H1 (cell line): ENCODE data around the gene SRM. TPM values are rescaled to one million over a fixed set of nuclear protein-coding genes. Genes with fewer than 3 reads are reported as not detected.

Experiments used
- CTCF ChIA-PET: fragments of 300-600 bp; sonication (Branson Sonifier 250); formaldehyde crosslinking; loops from one replicate; lab custom pipeline; 2021; ENCODE audit not compliant: partially characterized antibody; lab: Charles Lee
- POLR2A ChIA-PET: fragments of 300-600 bp; sonication (Branson Sonifier 250); formaldehyde crosslinking; loops from one replicate; lab custom pipeline; 2021; ENCODE audit warnings: inconsistent platforms; ENCODE audit not compliant: partially characterized antibody; lab: Charles Lee
- DNase-seq, 2 experiments: peaks; one replicate each; pipeline versions ENCODE4 v3.0.0 to v3.0.0-alpha.2; 2010 to 2022; ENCODE audit warnings: low spot score in 2 of 2, low read depth in 1 of 2, mixed read lengths in 1 of 2
- FAIRE-seq: peaks from 2 replicates; lab custom pipeline; 2011; peaks lifted over from hg19 to GRCh38; lab: Jason Lieb, UNC
- H2AFZ ChIP-seq: 2 replicates; pipeline ENCODE4 v1.8.1; 2012; ENCODE audit warnings: low read length, inconsistent platforms
- H2AK5ac ChIP-seq: 2 replicates; pipeline ENCODE4 v1.6.1; 2013; ENCODE audit warnings: low read depth, low read length
- H2BK120ac ChIP-seq: replicated peaks from 2 replicates; pipeline ENCODE3; 2013; ENCODE audit warnings: low read depth, low read length, inconsistent platforms
- H2BK12ac ChIP-seq: 2 replicates; pipeline ENCODE4 v1.6.1; 2013; ENCODE audit warnings: low read depth, low read length
- H2BK15ac ChIP-seq: 2 replicates; pipeline ENCODE4 v1.6.1; 2013; ENCODE audit warnings: low read length
- H2BK20ac ChIP-seq: 2 replicates; pipeline ENCODE4 v1.6.1; 2013; ENCODE audit warnings: low read length
- H2BK5ac ChIP-seq: 2 replicates; pipeline ENCODE4 v1.6.1; 2013; ENCODE audit warnings: low read depth, low read length
- H3K14ac ChIP-seq: 2 replicates; pipeline ENCODE4 v1.6.1; 2013; ENCODE audit warnings: inconsistent platforms; ENCODE audit not compliant: insufficient read length
- H3K18ac ChIP-seq: 2 replicates; pipeline ENCODE4 v1.6.1; 2013; ENCODE audit warnings: low read length; ENCODE audit errors: extremely low read depth
- H3K23ac ChIP-seq: 2 replicates; pipeline ENCODE4 v1.6.1; 2013; ENCODE audit warnings: inconsistent platforms; ENCODE audit not compliant: insufficient read length
- H3K23me2 ChIP-seq: 2 replicates; pipeline ENCODE4 v1.6.1; 2013; ENCODE audit warnings: low read depth, low read length
- H3K27ac ChIP-seq: 2 replicates; pipeline ENCODE4 v1.6.1; 2011; ENCODE audit warnings: low read depth, low read length, inconsistent platforms
- H3K27me3 ChIP-seq, 4 experiments: replicated peaks in 1 of 4; 1 replicate in 1 of 4; 2 replicates in 3 of 4; pipeline versions ENCODE4 v1.6.1 to v1.8.1; 2011 to 2013; ENCODE audit warnings: low read length in 3 of 4, mild to moderate bottlenecking in 3 of 4, inconsistent platforms in 2 of 4, mixed read lengths in 2 of 4, moderate library complexity in 1 of 4; ENCODE audit not compliant: control insufficient read depth in 3 of 4, insufficient read depth in 3 of 4; ENCODE audit errors: extremely low read depth in 1 of 4
- H3K36me3 ChIP-seq, 4 experiments: 2 replicates each; pipeline versions ENCODE4 v1.6.1 to v1.8.1; 2011 to 2013; ENCODE audit warnings: mild to moderate bottlenecking in 4 of 4, low read length in 3 of 4, moderate library complexity in 2 of 4, control low read depth in 1 of 4, inconsistent platforms in 1 of 4; ENCODE audit not compliant: insufficient read depth in 4 of 4, control insufficient read depth in 2 of 4
- H3K4ac ChIP-seq: replicated peaks from 2 replicates; pipeline ENCODE3; 2013; ENCODE audit warnings: low read length, low read depth, mixed read lengths, inconsistent platforms; ENCODE audit not compliant: insufficient read length
- H3K4me1 ChIP-seq, 4 experiments: replicated peaks in 1 of 4; 1 replicate in 1 of 4; 2 replicates in 3 of 4; pipeline versions ENCODE4 v1.6.1 to v1.8.1; 2011 to 2013; ENCODE audit warnings: low read length in 3 of 4, inconsistent platforms in 2 of 4, mixed read lengths in 1 of 4; ENCODE audit not compliant: insufficient read depth in 4 of 4, control insufficient read depth in 3 of 4
- H3K4me2 ChIP-seq, 2 experiments: 2 replicates each; pipeline versions ENCODE4 v1.6.1 to v1.8.1; 2011 to 2013; ENCODE audit warnings: low read depth in 2 of 2, low read length in 2 of 2, control low read depth in 1 of 2, inconsistent platforms in 1 of 2, mild to moderate bottlenecking in 1 of 2; ENCODE audit not compliant: insufficient read depth in 1 of 2
- H3K4me3 ChIP-seq, 4 experiments: fragments of 200-600, 300-600 bp in 1 of 4; sonication (generic), shearing (Covaris generic), sonication (Bioruptor Twin) in 1 of 4; 2 replicates each; pipeline versions ENCODE4 v1.5.1 to v1.8.1; 2011 to 2016; ENCODE audit warnings: low read length in 4 of 4, low read depth in 3 of 4, control low read depth in 2 of 4, inconsistent platforms in 2 of 4, mild to moderate bottlenecking in 2 of 4, mixed read lengths in 1 of 4, moderate library complexity in 1 of 4; ENCODE audit not compliant: insufficient read depth in 2 of 4; ENCODE audit errors: extremely low read depth in 1 of 4
- H3K56ac ChIP-seq: replicated peaks from 2 replicates; pipeline ENCODE3; 2013; ENCODE audit warnings: low read depth, mild to moderate bottlenecking, mixed read lengths, low read length, inconsistent platforms; ENCODE audit not compliant: insufficient read length
- H3K79me1 ChIP-seq: 2 replicates; pipeline ENCODE4 v1.6.1; 2013; ENCODE audit warnings: low read depth, low read length, control low read depth
- H3K79me2 ChIP-seq, 2 experiments: 2 replicates each; pipeline versions ENCODE4 v1.6.1 to v1.8.1; 2012 to 2013; ENCODE audit warnings: low read length in 2 of 2, mild to moderate bottlenecking in 2 of 2, inconsistent platforms in 1 of 2; ENCODE audit not compliant: insufficient read depth in 2 of 2, control insufficient read depth in 1 of 2
- H3K9ac ChIP-seq, 4 experiments: replicated peaks in 1 of 4; 1 replicate in 1 of 4; 2 replicates in 3 of 4; pipeline versions ENCODE4 v1.6.1 to v1.8.1; 2011 to 2013; ENCODE audit warnings: low read depth in 3 of 4, low read length in 3 of 4, control low read depth in 2 of 4, mild to moderate bottlenecking in 2 of 4, moderate library complexity in 2 of 4, inconsistent platforms in 1 of 4; ENCODE audit errors: extremely low read depth in 1 of 4
- H3K9me3 ChIP-seq, 2 experiments: 2 replicates each; pipeline versions ENCODE4 v1.6.1 to v1.8.1; 2012 to 2013; ENCODE audit warnings: mild to moderate bottlenecking in 2 of 2, moderate library complexity in 2 of 2, control low read depth in 1 of 2, inconsistent platforms in 1 of 2, low read depth in 1 of 2, low read length in 1 of 2, mixed read lengths in 1 of 2; ENCODE audit not compliant: insufficient read depth in 2 of 2
- H4K20me1 ChIP-seq, 2 experiments: replicated peaks in 1 of 2; 2 replicates each; pipeline versions ENCODE3 to v1.8.1; 2011 to 2013; ENCODE audit warnings: inconsistent platforms in 2 of 2, low read length in 2 of 2, mild to moderate bottlenecking in 1 of 2; ENCODE audit not compliant: insufficient read depth in 2 of 2, control insufficient read depth in 1 of 2
- H4K5ac ChIP-seq: 2 replicates; pipeline ENCODE4 v1.6.1; 2013; ENCODE audit warnings: low read length, low read depth, mixed read lengths, inconsistent platforms; ENCODE audit not compliant: insufficient read length
- H4K8ac ChIP-seq: 2 replicates; pipeline ENCODE4 v1.8.0; 2013; ENCODE audit warnings: mild to moderate bottlenecking, moderate library complexity, low read length, inconsistent platforms; ENCODE audit not compliant: insufficient read depth; ENCODE audit errors: extremely low read depth
- H4K91ac ChIP-seq: replicated peaks from 2 replicates; pipeline ENCODE3; 2013; ENCODE audit warnings: low read length, mixed read lengths, inconsistent platforms; ENCODE audit not compliant: insufficient read length
- BACH1 ChIP-seq: IDR thresholded peaks from 2 replicates; pipeline ENCODE4 v1.6.1; 2012; ENCODE audit warnings: low read length, improper control_type of control experiment
- POLR2AphosphoS5 ChIP-seq: IDR thresholded peaks from 2 replicates; pipeline ENCODE4 v1.6.1; 2011; ENCODE audit warnings: low read depth, low read length
- SIN3A ChIP-seq, 2 experiments: IDR thresholded peaks in 1 of 2; conservative IDR thresholded peaks in 1 of 2; 2 replicates each; pipeline ENCODE4 v1.6.1; 2011 to 2012; ENCODE audit warnings: low read length in 2 of 2, improper control_type of control experiment in 1 of 2, low read depth in 1 of 2, mild to moderate bottlenecking in 1 of 2
- ZNF274 ChIP-seq: IDR thresholded peaks from 2 replicates; pipeline ENCODE4 v1.7.0; 2012; ENCODE audit warnings: low read length, borderline replicate concordance; ENCODE audit errors: extremely low read depth
- WGBS, 2 experiments: shearing (Covaris generic) in 1 of 2; methylation state at CpG; one replicate each; pipeline versions ENCODE4 v1.1.6 to v1.1.7; 2013 to 2015; ENCODE audit warnings: low lambda C conversion rate in 2 of 2, mixed read lengths in 2 of 2, inconsistent platforms in 1 of 2, low coverage in 1 of 2, missing lambda C conversion rate in 1 of 2; ENCODE audit not compliant: insufficient replicate concordance in 2 of 2, insufficient coverage in 1 of 2, insufficient read length in 1 of 2; ENCODE audit errors: extremely low coverage in 1 of 2, missing lambda C conversion rate in 1 of 2; 5-methylcytosine and 5-hydroxymethylcytosine counted together
- polyA plus RNA-seq, 7 experiments: library from polyadenylated mRNA; depleted of rRNA in 3 of 7; stranded (reverse) in 5 of 7; unstranded in 2 of 7; fragments of >200 nt in 5 of 7; fragments of 200-250 nt in 2 of 7; gene quantifications; 1 replicate in 5 of 7; 2 replicates in 1 of 7; 4 replicates in 1 of 7; pipeline versions ENCODE4 v1.2.1 to v1.2.3, GENCODE V29; 2011 to 2013; ENCODE audit warnings: missing spikeins in 2 of 7, mixed read lengths in 2 of 7
- total RNA-seq: library from RNA; stranded (reverse); fragmentation: NEBNext Ultra II Directional; extraction: Animal tissue kit (Norgen Biotek cat#: 25700); gene quantifications from 2 replicates; pipeline ENCODE4 v1.2.1, GENCODE V29; 2021

Gene SRM
- total and polyA plus RNA-seq, 2 of the 8 experiments (the other 6 are each of a cell fraction or from before 2014, with no cell fraction given) = 110 to 208 TPM

GRCh38 chr1:11053758-11054137, 6.1 kb downstream of the SRM start:
- H3K4me2 ChIP-seq = no peak overlapping the region
- H3K9me3 ChIP-seq = no peaks in the 10 kb centered on the region
- CTCF ChIA-PET = interaction anchor here (0.6 to 14.5 kb wide), 4 partner anchors 16 to 554 kb away, joined by 3 to 168 read pairs (median 3); no protein-coding TSS in a partner anchor
- H3K27ac ChIP-seq = 0 out of 2 replicates have a peak overlapping the region, but pooled peaks have one; percentile 6
- no peak overlapping the region for H3K4me3 ChIP-seq
- TF ChIP-seq SIN3A (conservative IDR thresholded peaks at IDR 0.05 in 1 of 2, IDR thresholded peaks at IDR 0.05 in 1 of 2; ENCODE audit: low read depth in 1 of 2, low read length in 2 of 2) (peak; percentile 70; a peak in 1 of 4 replicates), POLR2AphosphoS5 (peak; percentile 48; the same call in 1 of the 2 replicates), BACH1 (peak; percentile 58; the same call in 1 of the 2 replicates), ZNF274 (no peak)
- TF ChIP-seq, all 59 proteins: peak for 3
- H4K8ac ChIP-seq = no peak overlapping the region; the same call in 1 of the 2 replicates
- POLR2A ChIA-PET = interaction anchor here (0.6 to 5.8 kb wide), 9 partner anchors 8 to 590 kb away, joined by 3 to 44 read pairs (median 9); partner anchors contain the start of gene SRM
- no peaks in the 10 kb centered on the region for H3K27me3 ChIP-seq
- peaks cover 6 to 27% (median 14%) of the 10 kb centered on the region in 4 experiments; a peak in 7 of 8 replicates for H3K36me3 ChIP-seq
- 0 out of 2 replicates have a peak overlapping the region, but pooled peaks have one; percentile 16 for H2BK5ac ChIP-seq
- no peaks in the 10 kb centered on the region; the same call in 1 of the 2 replicates for H3K79me1 ChIP-seq
- 75% methylated on average over 10 of the region's 10 CpGs; no CpG with 5 or more reads in 1 of the 2 experiments for WGBS, 2 experiments
- no peak overlapping the region for H3K56ac ChIP-seq
- peaks cover 5% of the 10 kb centered on the region; the same call in 1 of the 2 replicates for H3K23me2 ChIP-seq
- peaks cover 3 to 7% of the 10 kb centered on the region in 2 experiments for H4K20me1 ChIP-seq
- peaks cover 0 to 15% (median 7%) of the 10 kb centered on the region in 4 experiments; a peak in 6 of 7 replicates for H3K4me1 ChIP-seq
- no peak overlapping the region for H3K14ac ChIP-seq
- peaks cover 0 to 2% of the 10 kb centered on the region in 2 experiments; a peak in 1 of 4 replicates for H3K79me2 ChIP-seq
- H3K18ac ChIP-seq = no peak overlapping the region
- H2AK5ac ChIP-seq = no peak overlapping the region
- no peak for FAIRE-seq
- H2BK20ac ChIP-seq = no peak overlapping the region
- no peak overlapping the region for H3K23ac ChIP-seq
- peak in 1 of 2 experiments; percentile 89 for DNase-seq
- H3K4ac ChIP-seq = no peak overlapping the region
- H2BK12ac ChIP-seq = no peak overlapping the region
- H3K9ac ChIP-seq = no peak overlapping the region
- no peak overlapping the region for H2BK120ac ChIP-seq
- H2BK15ac ChIP-seq = no peak overlapping the region
- H2AFZ ChIP-seq = no peak overlapping the region
- H4K91ac ChIP-seq = no peak overlapping the region
- no peak overlapping the region for H4K5ac ChIP-seq
